IMR-90 (cell line): ENCODE measurements around the gene ANKRD6.

Experiments
- POLR2A ChIP-seq: IDR thresholded peaks from 2 replicates; pipeline ENCODE4 v1.6.1; 2012; ENCODE audit warnings: mild to moderate bottlenecking, low read depth, low read length
- TF ChIP-seq, protein P1 (sequence below): conservative IDR thresholded peaks from 2 replicates; pipeline ENCODE4 v1.5.1; 2012; ENCODE audit warnings: mild to moderate bottlenecking, low read depth, low read length, improper control_type of control experiment

DNA sequence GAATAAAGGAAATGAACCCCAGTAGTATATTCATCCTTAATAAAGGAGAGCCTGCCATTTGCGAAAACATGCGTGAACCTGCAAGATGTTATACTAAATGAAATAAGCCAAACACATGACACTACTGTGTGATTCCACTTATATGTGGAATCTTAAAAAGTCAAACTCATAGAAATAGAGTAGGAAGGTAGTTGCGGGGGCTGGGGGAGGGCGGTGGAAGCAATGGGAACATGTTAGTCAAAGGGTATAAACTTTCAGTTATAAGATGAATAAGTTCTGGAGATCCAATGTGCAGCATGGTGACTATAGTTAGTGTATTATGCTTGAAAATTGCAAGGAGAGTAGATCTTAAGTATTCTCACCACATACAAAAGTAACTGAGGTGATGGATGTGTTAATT lies 72.9 kb downstream of the ANKRD6 start:
- no peak for TF ChIP-seq POLR2A
- TF ChIP-seq, protein P1, sequence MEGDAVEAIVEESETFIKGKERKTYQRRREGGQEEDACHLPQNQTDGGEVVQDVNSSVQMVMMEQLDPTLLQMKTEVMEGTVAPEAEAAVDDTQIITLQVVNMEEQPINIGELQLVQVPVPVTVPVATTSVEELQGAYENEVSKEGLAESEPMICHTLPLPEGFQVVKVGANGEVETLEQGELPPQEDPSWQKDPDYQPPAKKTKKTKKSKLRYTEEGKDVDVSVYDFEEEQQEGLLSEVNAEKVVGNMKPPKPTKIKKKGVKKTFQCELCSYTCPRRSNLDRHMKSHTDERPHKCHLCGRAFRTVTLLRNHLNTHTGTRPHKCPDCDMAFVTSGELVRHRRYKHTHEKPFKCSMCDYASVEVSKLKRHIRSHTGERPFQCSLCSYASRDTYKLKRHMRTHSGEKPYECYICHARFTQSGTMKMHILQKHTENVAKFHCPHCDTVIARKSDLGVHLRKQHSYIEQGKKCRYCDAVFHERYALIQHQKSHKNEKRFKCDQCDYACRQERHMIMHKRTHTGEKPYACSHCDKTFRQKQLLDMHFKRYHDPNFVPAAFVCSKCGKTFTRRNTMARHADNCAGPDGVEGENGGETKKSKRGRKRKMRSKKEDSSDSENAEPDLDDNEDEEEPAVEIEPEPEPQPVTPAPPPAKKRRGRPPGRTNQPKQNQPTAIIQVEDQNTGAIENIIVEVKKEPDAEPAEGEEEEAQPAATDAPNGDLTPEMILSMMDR, result no peak
